Smooth muscle cell (in vitro differentiated cells): Measurements from ENCODE around the gene BATF. TPM values are rescaled to one million over a fixed set of nuclear protein-coding genes. Genes with fewer than 3 reads are reported as not detected.

Experiments used
- DNase-seq: peaks from one replicate; lab custom pipeline; 2025; ENCODE audit not compliant: unreplicated experiment; lab: John Stamatoyannopoulos, UW
- H2AFZ ChIP-seq: fragments of 200-600 bp; sonication (generic); 2 replicates; pipeline ENCODE4 v1.6.0; 2016; ENCODE audit warnings: antibody characterized with exemption, low read depth, mild to moderate bottlenecking
- H3F3A ChIP-seq: fragments of 200-600 bp; sonication (generic); 2 replicates; pipeline ENCODE4 v1.6.0; 2017; ENCODE audit warnings: antibody characterized with exemption, low read depth
- H3K27ac ChIP-seq: fragments of 200-600 bp; sonication (generic); 2 replicates; pipeline ENCODE4 v1.5.1; 2016; ENCODE audit warnings: low read depth, mild to moderate bottlenecking
- H3K27me3 ChIP-seq: fragments of 200-600 bp; sonication (generic); 2 replicates; pipeline ENCODE4 v1.6.1; 2016; ENCODE audit warnings: low read depth, mild to moderate bottlenecking
- H3K36me3 ChIP-seq: fragments of 200-600 bp; sonication (generic); 2 replicates; pipeline ENCODE4 v1.5.1; 2016; ENCODE audit warnings: low read depth
- H3K4me1 ChIP-seq: fragments of 200-600 bp; sonication (generic); 2 replicates; pipeline ENCODE4 v1.5.1; 2016; ENCODE audit warnings: low read depth
- H3K4me2 ChIP-seq: fragments of 200-600 bp; sonication (generic); 2 replicates; pipeline ENCODE4 v1.6.0; 2016; ENCODE audit warnings: mild to moderate bottlenecking
- H3K4me3 ChIP-seq: fragments of 200-600 bp; sonication (generic); 2 replicates; pipeline ENCODE4 v1.5.1; 2016; ENCODE audit warnings: mild to moderate bottlenecking
- H3K79me2 ChIP-seq: fragments of 200-600 bp; sonication (generic); 2 replicates; pipeline ENCODE4 v1.6.0; 2016; ENCODE audit warnings: low read depth, mild to moderate bottlenecking
- H3K9ac ChIP-seq: fragments of 200-600 bp; sonication (generic); 2 replicates; pipeline ENCODE4 v1.6.0; 2016; ENCODE audit warnings: low read depth
- H3K9me3 ChIP-seq: fragments of 200-600 bp; sonication (generic); replicated peaks from 2 replicates; pipeline ENCODE4 v1.5.1; 2016; ENCODE audit warnings: low read depth
- H4K20me1 ChIP-seq: fragments of 200-600 bp; sonication (generic); 2 replicates; pipeline ENCODE4 v1.6.0; 2016; ENCODE audit warnings: low read depth
- WGBS: methylation state at CpG from one replicate; pipeline ENCODE4 v1.1.7; 2016; ENCODE audit warnings: low lambda C conversion rate; 5-methylcytosine and 5-hydroxymethylcytosine counted together
- polyA plus RNA-seq: library from polyadenylated mRNA; unstranded; fragments of >200 nt; fragmentation: Nextera tagmentation; extraction: Ambion mirVana; gene quantifications from 2 replicates; pipeline ENCODE4 v1.2.1, GENCODE V29; 2016
- total RNA-seq: library from RNA; depleted of rRNA; stranded (reverse); fragments of >200 nt; gene quantifications from 2 replicates; pipeline ENCODE4 v1.2.3, GENCODE V29; 2014
- TF ChIP-seq, protein P1 (sequence below): fragments of 200-600 bp; sonication (generic); IDR thresholded peaks from 2 replicates; pipeline ENCODE4 v1.5.1; 2017; ENCODE audit warnings: borderline replicate concordance, mild to moderate bottlenecking, antibody characterized with exemption; ENCODE audit not compliant: insufficient read depth, poor library complexity, severe bottlenecking

Gene BATF
- total and polyA plus RNA-seq, 2 experiments from 2014 or later = not detected

DNA sequence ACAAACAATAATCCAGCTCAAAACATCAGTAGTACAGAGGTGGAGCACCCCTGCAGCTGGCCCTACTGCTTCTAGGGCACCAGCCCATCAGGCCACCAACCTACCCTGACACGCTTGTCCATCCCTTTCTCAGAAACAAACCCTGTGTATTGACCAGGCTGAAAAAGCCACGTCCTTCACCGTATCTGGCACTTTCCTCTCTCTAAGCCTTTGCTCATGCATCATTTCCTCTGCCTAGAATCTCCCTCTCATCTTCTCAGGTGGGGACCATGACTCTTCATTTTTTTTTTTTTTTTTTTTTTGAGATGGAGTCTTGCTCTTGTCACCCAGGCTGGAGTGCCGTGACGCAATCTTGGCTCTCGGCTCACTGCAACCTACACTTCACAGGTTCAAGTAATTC lies 30.9 kb downstream of the BATF start:
- H3K4me3 ChIP-seq = no peak overlapping the region
- H3K9ac ChIP-seq = no peak overlapping the region
- H3K36me3 ChIP-seq = no peaks in the 10 kb centered on the region
- no peaks in the 10 kb centered on the region for H3K79me2 ChIP-seq
- no peaks in the 10 kb centered on the region for H3K27me3 ChIP-seq
- H4K20me1 ChIP-seq = no peaks in the 10 kb centered on the region
- 88% methylated on average over 6 of the region's 6 CpGs for WGBS
- H3K4me2 ChIP-seq = no peak overlapping the region
- H3K27ac ChIP-seq = no peak overlapping the region
- H3K9me3 ChIP-seq = no peaks in the 10 kb centered on the region
- H3K4me1 ChIP-seq = no peaks in the 10 kb centered on the region
- no peak overlapping the region for H2AFZ ChIP-seq
- TF ChIP-seq, protein P1, sequence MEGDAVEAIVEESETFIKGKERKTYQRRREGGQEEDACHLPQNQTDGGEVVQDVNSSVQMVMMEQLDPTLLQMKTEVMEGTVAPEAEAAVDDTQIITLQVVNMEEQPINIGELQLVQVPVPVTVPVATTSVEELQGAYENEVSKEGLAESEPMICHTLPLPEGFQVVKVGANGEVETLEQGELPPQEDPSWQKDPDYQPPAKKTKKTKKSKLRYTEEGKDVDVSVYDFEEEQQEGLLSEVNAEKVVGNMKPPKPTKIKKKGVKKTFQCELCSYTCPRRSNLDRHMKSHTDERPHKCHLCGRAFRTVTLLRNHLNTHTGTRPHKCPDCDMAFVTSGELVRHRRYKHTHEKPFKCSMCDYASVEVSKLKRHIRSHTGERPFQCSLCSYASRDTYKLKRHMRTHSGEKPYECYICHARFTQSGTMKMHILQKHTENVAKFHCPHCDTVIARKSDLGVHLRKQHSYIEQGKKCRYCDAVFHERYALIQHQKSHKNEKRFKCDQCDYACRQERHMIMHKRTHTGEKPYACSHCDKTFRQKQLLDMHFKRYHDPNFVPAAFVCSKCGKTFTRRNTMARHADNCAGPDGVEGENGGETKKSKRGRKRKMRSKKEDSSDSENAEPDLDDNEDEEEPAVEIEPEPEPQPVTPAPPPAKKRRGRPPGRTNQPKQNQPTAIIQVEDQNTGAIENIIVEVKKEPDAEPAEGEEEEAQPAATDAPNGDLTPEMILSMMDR = no peak
- DNase-seq = no peak
- no peaks in the 10 kb centered on the region for H3F3A ChIP-seq

DNA sequence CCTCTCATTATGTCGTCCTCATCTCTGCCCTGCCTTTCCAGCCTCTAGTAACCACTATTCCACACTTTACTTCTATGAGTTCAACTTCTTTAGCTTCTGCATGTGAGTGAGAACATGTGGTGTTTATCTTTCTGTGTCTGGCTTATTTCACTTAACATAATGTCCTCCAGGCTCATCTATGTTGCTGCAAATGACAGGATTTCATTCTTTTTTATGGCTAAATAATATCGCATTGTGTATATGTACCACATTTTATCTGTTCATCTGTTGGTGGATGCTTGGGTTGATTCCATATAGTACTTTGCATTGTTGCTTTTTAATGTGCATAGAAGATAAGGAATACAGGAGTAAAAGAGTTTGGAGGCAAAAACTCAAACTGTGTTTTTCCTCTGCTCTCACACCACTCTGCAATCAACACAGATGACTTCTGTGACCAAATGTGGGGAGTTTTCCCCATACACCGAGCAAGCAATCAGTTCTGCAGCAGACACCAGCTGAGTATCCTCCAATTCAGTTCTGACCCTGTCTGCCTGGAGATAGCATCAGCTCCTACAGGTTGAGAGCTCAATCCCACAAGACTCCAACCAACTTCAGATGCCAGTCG lies 31.6 kb downstream of the BATF start:
- no peaks in the 10 kb centered on the region for H3K36me3 ChIP-seq
- TF ChIP-seq, protein P1 = no peak
- peak overlapping the region; percentile 11 for H3K27ac ChIP-seq
- no peaks in the 10 kb centered on the region for H3K9me3 ChIP-seq
- peak overlapping the region; percentile 29 for H3K4me2 ChIP-seq
- H3K9ac ChIP-seq = no peak overlapping the region
- H3K27me3 ChIP-seq = no peaks in the 10 kb centered on the region
- 53% methylated on average over 4 of the region's 4 CpGs for WGBS
- H3K4me1 ChIP-seq = no peaks in the 10 kb centered on the region
- no peaks in the 10 kb centered on the region for H3K79me2 ChIP-seq
- H2AFZ ChIP-seq = no peak overlapping the region
- no peaks in the 10 kb centered on the region for H3F3A ChIP-seq
- no peak overlapping the region for H3K4me3 ChIP-seq
- no peak for DNase-seq
- no peaks in the 10 kb centered on the region for H4K20me1 ChIP-seq

DNA sequence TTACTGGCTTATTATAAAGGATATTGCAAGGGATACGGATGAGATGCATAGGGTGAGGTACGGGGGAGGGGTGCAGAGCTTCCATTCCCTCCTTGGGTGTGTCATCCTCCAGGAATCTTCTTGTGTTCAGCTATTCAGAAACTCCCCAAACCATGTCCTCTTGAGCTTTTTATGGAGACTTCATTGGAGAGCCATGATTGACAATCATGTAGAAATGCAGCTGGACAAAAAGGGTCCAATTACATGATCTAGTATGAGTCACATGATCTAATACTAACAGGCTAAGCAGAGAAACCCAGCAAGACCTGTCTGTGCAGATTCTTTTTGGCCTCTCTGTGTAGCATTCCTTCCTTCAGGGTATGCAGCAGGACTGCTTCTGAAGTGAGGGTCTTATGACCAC lies 32.2 kb downstream of the BATF start:
- DNase-seq = no peak
- WGBS = 28% methylated on average over 2 of the region's 2 CpGs
- peak overlapping the region; percentile 29 for H3K4me2 ChIP-seq

More for the DNA sequence above, 32.2 kb downstream of the BATF start:
- Histone ChIP-seq H3F3A (no peaks in the 10 kb centered on the region), H3K27ac (peak overlapping the region; percentile 18), H3K4me3 (no peak overlapping the region), H3K36me3 (no peaks in the 10 kb centered on the region), H4K20me1 (no peaks in the 10 kb centered on the region), H3K27me3 (no peaks in the 10 kb centered on the region), H3K4me1 (no peaks in the 10 kb centered on the region), H3K79me2 (no peaks in the 10 kb centered on the region), H3K9me3 (no peaks in the 10 kb centered on the region), H2AFZ (no peak overlapping the region), H3K9ac (no peak overlapping the region)
- TF ChIP-seq, protein P1 = no peak
